LNCaP clone FGC (cell line): ENCODE data around the gene ACBD5.
"Not testable (repeated sequence)": the region's sequence is repeated elsewhere in the genome, so short reads cannot be mapped to it uniquely, and the experiment has no call there.

Experiments
- DNase-seq: peaks from one replicate; pipeline ENCODE4 v3.0.0-alpha.2; 2011; ENCODE audit warnings: low read depth
- H3K4me3 ChIP-seq: 2 replicates; pipeline ENCODE4 v1.5.1; 2011; ENCODE audit warnings: mild to moderate bottlenecking, low read depth, low read length, control low read depth
- TF ChIP-seq, protein P1 (sequence below): IDR thresholded peaks from 2 replicates; pipeline ENCODE4 v1.5.1; 2012; ENCODE audit warnings: mild to moderate bottlenecking; ENCODE audit not compliant: control insufficient read depth, insufficient read depth; ENCODE audit errors: extremely low read depth

The ACBD5 gene

DNA sequence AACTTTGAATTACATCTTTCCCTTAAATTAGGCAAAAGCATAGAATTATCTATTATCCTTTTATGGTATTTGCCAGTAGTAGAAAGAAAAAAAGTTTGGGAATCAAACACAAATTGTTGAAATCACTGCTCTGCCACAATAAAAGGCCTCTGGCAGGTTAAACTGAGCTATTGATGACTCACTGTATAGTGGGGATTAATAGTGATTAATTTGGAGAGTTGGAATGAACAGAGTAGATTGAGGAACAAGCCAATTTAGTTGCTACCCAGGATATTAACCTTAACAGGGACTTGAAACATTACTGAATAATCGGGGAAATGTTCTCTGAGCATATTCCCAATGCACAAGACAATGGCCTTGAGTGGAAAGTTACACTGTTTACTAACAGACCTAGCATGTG, 52.3 kb downstream of the ACBD5 start:
- TF ChIP-seq, protein P1, sequence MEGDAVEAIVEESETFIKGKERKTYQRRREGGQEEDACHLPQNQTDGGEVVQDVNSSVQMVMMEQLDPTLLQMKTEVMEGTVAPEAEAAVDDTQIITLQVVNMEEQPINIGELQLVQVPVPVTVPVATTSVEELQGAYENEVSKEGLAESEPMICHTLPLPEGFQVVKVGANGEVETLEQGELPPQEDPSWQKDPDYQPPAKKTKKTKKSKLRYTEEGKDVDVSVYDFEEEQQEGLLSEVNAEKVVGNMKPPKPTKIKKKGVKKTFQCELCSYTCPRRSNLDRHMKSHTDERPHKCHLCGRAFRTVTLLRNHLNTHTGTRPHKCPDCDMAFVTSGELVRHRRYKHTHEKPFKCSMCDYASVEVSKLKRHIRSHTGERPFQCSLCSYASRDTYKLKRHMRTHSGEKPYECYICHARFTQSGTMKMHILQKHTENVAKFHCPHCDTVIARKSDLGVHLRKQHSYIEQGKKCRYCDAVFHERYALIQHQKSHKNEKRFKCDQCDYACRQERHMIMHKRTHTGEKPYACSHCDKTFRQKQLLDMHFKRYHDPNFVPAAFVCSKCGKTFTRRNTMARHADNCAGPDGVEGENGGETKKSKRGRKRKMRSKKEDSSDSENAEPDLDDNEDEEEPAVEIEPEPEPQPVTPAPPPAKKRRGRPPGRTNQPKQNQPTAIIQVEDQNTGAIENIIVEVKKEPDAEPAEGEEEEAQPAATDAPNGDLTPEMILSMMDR, result no peak
- no peak for DNase-seq
- H3K4me3 ChIP-seq, result no peak overlapping the region

DNA sequence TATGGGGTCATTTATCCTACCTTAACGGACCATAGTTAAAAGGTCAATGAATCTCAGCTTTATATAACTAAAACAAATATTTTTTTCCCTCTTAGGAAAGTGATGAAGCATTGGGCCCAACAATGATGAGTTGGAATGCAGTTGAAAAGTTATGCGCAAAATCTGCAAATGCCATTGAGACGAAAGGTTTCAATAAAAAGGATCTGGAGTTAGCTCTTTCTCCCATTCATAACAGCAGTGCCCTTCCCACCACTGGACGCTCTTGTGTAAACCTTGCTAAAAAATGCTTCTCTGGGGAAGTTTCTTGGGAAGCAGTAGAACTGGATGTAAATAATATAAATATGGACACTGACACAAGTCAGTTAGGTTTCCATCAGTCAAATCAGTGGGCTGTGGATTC, 70.7 kb downstream of the ACBD5 start:
- no peak overlapping the region for H3K4me3 ChIP-seq
- no peak for DNase-seq
- TF ChIP-seq, protein P1, result no peak

DNA sequence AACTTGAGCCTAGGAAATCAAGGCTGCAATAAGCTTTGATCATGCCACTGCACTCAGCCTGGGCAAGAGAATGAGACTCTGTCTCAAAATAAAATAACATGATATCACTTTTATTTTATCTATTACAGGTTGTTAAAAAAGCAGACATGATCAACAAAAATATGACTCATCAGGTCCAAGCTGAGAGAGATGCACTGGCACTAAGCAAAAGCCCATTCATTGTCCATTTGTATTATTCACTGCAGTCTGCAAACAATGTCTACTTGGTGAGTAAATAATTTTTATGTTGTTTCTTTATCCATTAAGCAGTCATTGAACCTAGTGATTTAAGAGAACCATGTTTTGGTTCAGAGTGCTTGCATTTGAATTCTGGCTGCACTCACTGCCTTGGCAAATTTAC, 82.2 kb downstream of the ACBD5 start:
- no peak for DNase-seq
- TF ChIP-seq, protein P1, result no peak

DNA sequence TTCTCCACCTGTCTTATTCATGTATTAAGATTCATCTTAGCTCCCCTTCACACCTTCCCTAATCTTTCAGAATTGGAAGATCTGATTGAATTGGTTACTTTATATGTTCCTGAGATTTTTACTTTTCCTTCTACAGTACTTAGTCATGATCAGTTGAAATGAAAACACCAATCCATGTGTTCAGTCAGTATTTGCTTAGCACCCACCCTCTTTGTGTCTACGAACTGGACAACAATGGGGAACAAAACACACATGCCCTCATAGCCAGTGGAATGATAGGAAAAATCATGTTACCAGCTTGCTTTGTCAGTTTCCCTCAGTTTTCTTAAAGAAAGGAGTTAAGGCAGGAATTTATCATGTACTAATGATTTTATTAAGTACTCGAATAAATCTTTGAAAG, 83.4 kb downstream of the ACBD5 start:
- no peak for DNase-seq
- TF ChIP-seq, protein P1, result no peak
- no peak overlapping the region for H3K4me3 ChIP-seq

More for the DNA sequence above, 82.2 kb downstream of the ACBD5 start:
- no peak overlapping the region for H3K4me3 ChIP-seq

DNA sequence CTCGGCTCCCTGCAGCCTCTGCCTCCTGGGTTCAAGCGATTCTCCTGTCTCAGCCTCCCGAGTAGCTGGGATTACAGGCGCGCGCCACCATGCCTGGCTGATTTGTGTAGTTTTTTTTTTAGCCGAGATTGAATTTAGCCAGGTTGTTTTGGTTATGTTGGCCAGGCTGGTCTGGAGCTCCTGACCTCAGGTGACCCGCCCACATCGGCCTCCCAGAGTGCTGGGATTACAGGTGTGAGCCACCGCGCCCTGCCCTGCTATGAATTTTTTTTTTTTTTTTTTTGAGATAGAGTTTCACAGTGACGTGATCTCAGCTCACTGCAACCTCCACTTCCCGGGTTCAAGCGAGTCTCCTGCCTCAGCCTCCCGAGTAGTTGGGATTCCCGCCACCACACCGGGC, 84.0 kb downstream of the ACBD5 start:
- peak overlapping the region; percentile 89 for H3K4me3 ChIP-seq
- not testable (repeated sequence) for DNase-seq

DNA sequence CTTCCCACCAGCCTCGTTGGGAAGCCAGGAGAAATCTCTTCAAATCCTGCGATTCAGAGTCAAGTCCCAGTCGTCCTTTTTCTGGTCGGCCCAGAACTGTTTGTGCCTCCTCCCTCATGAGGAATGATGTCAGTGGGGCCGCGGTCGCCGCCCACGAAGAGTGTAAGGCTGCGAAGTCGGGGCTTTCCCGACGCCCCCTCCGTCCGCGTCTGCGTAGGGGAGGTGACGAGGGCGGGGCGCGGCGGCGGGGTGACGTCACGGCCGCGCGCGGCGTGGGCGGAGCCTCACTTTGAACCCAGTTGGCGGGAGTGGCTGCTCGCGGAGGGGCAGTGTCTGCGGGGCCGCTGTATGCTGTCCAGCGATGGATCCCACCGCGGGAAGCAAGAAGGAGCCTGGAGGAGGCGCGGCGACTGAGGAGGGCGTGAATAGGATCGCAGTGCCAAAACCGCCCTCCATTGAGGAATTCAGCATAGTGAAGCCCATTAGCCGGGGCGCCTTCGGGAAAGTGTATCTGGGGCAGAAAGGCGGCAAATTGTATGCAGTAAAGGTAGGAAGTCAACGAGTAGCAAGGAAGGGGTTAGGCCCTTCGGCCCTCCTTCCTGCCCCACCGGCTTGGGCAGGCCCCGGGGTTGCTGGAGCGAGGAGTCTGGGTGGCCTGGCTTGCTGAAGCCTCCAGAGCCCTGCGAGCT, 85.4 kb downstream of the ACBD5 start, which contains the start of gene MASTL:
TSS of gene MASTL (plus strand) at position 287 of the 689 bp plus-strand sequence. CDS start at position 362, 75 bp downstream.
- TF ChIP-seq, protein P1, result no peak
- peak; percentile 62 for DNase-seq
- H3K4me3 ChIP-seq, result peak within 1 kb of the TSS; percentile 89

DNA sequence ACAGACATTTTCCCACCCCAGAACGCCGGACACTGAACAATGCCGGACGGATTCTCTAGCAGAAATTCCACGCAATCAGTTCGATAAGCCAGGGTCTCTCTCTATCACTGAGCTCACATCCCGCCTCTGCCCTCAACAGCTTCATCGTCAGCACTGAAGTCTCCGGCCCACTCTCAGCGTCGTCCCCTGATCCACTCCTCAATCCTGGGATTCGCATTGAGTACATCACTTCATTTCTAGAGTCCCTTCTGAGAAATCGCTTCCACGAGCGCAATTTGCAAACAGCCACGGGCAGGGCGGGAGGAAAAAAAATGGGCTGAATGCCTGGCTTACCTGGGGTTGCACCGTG, 86.8 kb downstream of the ACBD5 start:
- TF ChIP-seq, protein P1, result no peak
- DNase-seq, result no peak
- peak overlapping the region; percentile 89 for H3K4me3 ChIP-seq
